NCI-H2227 treated with DMSO at 0.1 percent for 48 hours (cell line): ENCODE data around the gene TMEM11.

Source experiments
- DNase-seq: peaks from one replicate; lab custom pipeline; 2025; lab: John Stamatoyannopoulos, UW

TMEM11 gene

GRCh38 chr17:21157586-21158370, 56.2 kb downstream of the TMEM11 start:
- DNase-seq: no peak

GRCh38 chr17:21152731-21153130, 61.2 kb downstream of the TMEM11 start:
- no peak for DNase-seq

- no peak for DNase-seq
Observed at GRCh38 chr17:21149621-21150020, 64.3 kb downstream of the TMEM11 start.
